CD4-positive, alpha-beta T cell treated with Interleukin-4 for 1 hour (primary cell): ENCODE data around the gene LAIR2.
"Not testable (repeated sequence)": the region's sequence is repeated elsewhere in the genome, so short reads cannot be mapped to it uniquely, and the experiment has no call there.

Experiments
- DNase-seq, 2 donors: peaks; one replicate each; pipeline ENCODE4 v3.0.0-alpha.2; 2020 to 2022

Gene LAIR2

DNA sequence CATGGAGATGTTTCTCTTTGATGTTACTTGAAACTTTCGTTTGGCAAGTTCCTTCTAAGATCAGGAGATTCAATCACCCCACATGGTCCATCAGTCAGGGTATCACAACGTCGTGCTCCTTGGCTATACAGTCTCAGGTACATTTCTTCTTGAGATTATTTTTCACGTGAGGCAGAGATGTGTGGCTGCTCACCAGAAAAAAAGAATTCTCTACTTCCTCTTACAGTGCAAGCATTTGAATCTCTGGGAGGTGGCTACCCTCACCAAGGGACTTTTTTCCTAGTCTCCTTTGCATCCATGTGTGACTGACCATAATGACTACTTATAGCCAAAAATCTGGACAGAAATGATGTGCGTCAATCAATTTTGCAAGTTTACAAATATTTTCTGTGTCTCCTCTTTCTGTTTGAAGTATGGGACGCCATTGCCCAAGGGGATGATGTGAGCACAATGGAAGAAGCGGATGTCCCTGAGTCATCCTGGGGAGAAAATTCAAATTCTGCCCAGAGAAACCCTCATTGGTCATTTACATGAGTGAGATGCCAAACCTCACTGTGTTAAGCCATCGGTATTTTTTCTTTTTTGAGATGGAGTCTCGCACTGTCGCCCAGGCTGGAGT lies 8.6 kb upstream of the LAIR2 start:
- DNase-seq, result no peak

DNA sequence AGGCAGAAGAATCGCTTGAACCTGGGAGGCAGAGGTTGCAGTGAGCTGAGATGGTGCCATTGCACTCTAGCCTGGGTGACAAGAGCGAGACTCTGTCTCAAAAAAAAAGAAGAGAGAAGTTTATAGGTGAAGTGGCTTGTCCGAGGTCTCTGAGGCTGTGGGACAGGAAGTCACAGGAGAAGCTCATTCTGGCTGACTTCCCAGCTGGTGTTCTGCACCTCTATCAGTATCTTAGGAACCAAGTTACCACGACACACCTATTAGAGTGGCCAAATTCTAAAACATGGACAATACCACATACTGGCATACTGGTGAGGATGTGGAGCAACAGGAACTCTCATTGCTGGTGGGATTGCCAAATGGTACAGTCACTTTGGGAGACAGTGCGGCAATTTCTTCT lies 7.3 kb upstream of the LAIR2 start:
- not testable (repeated sequence) for DNase-seq

DNA sequence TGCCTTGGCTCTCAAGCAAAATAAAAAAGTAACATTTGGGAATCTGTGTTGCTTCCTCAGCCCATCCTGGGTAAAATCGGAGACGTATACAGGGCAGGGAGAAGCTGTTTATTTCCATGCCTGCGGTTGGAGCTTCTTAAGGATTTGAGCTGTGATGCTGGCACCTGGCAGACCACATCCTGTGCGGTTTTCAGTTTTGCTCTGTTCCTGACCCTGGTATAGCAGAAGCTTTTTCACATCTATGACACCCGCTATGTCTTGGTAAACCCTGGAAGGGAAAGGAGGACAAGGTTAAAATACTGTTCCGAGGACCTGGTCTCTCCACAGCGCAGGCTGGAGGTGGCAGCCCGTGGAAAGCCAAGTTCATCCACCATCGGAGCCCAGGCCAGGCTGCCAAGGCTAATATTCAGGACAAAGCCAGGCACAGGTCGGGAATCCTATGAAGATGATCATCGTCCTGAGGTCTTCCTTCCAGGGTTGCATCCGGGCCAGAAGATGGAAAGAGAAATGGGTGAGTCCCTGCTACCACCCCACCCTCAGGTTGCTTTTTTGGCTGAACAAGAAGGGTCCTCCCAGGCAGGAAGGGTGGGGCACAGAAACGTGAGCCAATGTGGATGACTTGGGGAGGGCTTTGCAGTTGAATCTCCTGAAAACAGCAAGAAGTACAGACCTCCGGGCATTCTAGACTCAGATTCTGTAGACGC lies 4.7 kb upstream of the LAIR2 start:
- peak; percentile 23 to 25 for DNase-seq

DNA sequence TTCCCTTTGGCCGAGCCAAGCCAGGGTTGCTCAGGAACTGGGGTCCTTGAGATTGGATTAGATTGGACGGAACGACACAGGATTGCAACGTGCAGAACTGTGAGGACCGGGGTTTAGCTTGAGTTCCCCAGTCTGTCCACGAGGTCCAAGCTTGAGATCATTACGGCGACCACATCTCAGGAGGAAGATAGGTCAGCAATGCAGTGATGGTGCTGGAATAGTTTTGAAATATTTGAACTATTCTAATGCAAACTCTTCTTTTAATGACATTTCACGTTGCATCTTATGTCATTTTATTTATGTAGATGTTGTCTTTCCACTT lies 4.2 kb upstream of the LAIR2 start:
- not testable (repeated sequence) for DNase-seq

DNA sequence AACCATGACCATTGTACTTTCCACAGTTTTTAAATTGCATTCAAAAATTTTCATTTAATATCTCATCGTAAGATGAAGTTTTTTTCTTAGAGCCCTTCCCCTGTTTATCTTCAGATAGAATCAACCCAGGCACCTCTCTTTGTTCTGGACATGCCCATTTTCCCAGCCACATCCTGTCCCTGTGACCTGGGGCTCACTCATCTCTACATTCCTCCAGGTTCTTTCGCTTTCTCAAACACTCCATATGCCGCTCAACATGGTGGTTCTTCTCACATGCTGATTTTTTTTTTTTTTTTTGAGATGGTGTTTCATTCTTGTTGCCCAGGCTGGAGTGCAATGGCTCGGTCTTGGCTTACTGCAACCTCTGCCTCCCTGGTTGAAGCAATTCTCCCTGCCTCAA lies 2.9 kb downstream of the LAIR2 start:
- DNase-seq, result not testable (repeated sequence)

DNA sequence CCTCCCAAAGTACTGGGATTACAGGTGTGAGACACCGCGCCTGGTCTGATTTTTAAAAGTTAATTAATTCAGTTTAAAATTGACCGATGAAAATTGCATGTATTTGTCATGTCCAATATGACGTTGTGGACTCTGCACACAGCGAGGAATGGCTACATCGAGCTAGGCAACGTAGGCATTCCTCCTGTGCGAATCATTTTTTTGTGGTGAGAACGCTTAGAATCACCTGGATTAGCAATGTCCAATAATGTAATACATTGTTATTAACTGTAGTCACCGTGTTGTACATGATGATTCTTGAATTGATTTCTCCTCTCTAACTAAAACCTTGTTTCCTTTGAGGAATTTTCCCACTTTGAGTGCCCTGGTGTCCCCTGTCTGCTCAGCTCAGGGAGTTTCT lies 3.4 kb downstream of the LAIR2 start:
- no peak for DNase-seq

DNA sequence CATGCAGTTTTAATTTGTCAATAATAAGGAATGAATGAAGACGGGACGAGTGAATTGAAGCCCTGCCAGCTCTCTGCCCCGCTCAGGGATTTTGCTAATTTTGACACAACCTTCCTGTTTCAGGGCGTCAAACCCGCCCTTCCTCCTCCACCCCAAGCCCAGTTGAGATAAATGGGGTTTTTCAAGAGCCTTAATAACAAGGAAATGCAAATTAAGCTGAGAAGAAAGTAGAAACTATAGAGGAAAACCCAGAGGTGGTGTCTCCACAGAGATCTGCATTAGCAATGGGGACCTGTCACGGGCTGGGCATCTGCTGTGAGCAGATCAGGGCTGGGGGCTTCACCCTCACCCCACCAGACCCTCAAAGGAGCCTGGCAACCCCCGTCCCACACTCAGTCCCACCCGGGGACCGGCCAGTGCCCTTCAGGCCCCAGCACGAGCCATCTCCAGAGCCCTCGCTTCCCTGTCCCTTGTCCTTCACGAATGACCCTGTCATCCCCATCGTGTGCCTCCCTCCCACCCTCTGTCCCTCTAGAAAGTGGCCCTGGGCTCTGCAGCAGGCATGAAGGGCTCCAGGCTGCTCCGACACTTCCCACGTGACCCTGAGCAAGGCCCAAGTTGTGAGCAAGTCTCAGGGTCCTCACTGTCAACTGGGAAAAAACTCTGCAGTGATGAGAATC lies 4.5 kb downstream of the LAIR2 start:
- DNase-seq, result not testable (repeated sequence)

DNA sequence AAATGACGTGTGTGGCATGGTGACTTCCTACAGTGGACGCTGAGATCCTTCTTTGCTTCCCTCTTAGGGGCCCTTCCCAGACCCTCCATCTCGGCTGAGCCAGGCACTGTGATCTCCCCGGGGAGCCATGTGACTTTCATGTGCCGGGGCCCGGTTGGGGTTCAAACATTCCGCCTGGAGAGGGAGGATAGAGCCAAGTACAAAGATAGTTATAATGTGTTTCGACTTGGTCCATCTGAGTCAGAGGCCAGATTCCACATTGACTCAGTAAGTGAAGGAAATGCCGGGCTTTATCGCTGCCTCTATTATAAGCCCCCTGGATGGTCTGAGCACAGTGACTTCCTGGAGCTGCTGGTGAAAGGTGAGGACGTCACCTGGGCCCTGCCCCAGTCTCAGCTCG lies 5.2 kb downstream of the LAIR2 start:
- DNase-seq, result no peak

DNA sequence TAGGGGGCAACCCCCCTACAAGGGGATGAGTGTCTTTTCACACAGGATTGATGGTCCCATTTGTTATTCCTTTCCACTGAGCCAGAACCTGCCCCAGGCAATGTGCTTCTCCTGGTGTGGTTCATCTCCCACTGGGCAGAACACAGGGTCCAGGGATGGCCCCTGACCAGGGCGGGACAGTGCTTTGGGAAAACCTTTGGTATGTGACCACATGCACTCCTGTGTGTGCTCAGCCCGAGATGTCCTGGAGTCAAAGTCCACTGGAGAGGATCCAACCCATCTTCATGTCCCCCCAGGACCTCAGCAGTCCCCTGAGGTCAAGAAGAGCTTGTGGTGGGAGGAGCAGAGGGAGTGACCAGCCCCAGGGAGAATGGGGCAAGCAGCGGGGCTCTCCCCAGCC lies 5.9 kb downstream of the LAIR2 start:
- DNase-seq, result not testable (repeated sequence)

DNA sequence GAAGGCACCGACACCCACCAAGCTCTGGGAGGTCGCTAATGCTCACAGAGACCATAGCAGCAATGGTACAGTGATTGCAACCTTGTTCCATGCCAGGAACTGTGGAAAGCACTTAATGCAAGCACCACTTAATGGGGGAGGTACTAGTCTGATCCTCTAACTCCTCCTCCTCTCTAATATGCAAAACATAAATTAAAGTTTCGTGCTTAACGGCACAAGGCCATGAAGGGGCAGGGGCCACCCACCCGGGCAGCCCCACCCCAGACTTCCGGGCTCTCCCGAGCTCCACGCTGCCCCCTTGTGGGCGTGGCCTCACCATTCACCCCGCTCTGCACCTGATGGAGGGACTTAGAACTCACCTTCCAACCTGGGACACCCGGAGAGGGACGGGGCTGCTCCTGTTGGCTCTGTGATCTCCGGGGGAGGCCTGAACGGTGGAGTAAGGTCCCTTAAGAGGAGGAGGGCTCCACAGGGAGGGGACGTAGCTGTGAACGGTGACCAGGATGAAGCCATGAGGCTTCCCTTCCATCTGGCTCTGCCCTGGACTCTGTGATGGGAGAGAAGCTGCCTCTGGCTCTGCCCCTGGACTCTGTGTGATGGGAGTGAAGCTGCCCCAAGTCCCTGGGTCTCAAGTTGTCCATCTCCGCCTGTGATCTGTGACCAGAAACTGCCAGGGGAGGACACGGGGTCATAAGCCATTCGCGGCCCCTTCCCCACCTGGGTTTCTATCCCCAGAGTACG lies 6.7 kb downstream of the LAIR2 start:
- DNase-seq, result not testable (repeated sequence)

DNA sequence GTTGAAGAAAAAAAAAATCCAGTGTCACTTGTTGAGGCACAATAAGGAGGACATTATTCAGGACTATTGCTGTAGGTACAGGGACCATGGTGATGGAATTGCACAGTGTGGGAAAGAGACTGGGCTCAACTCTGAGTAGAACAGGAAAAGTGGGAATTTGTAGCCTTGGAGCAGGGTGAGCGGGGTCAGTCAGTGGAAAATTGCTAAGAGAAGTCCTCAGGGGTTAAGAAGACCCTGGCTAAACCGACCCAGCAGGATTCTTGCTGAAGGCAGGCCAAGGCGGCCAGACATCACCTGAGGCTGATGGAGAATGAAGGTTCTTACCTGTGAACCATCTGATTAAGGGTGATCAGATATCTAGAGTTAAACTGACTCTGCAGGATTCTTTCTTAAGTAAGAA lies 12.5 kb downstream of the LAIR2 start:
- DNase-seq, result no peak

DNA sequence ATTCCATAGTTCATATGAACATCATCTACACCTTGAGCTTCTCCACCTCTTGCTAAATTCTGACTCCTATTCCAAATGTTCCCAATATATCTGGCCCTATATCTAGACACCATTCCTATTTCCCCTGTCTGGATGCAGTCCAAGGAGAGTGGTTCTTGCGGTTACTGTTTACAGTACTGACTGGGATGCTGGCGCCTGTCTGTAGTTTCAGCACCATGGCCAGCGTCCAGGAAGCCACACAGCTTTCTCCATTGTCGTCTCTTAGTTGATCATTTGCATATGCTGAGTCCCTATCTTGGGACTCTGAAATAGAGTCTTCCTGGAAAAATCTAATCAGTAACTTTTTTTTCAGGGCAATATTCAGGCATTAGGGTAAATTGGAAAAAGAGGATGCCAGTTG lies 14.9 kb downstream of the LAIR2 start:
- peak; percentile 36 to 51 for DNase-seq

DNA sequence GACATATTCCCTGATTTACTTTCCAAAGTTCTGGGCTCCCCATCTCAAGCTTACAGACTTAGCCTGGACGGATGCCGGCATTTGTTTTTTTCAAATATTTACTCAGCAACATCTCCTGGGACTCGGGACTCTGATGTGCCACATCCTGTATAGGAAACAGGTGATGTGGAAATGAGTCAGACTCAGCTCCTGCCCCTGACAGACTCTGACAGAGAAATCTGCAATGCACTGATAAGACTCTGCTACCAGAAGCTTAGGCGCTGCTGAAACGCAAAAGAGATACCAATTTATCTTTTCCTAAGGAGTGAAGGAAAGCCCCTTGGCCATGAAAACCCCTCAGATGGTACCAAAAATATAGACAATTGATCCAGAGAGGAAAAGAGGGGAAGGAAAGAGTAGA lies 16.2 kb downstream of the LAIR2 start:
- no peak for DNase-seq

DNA sequence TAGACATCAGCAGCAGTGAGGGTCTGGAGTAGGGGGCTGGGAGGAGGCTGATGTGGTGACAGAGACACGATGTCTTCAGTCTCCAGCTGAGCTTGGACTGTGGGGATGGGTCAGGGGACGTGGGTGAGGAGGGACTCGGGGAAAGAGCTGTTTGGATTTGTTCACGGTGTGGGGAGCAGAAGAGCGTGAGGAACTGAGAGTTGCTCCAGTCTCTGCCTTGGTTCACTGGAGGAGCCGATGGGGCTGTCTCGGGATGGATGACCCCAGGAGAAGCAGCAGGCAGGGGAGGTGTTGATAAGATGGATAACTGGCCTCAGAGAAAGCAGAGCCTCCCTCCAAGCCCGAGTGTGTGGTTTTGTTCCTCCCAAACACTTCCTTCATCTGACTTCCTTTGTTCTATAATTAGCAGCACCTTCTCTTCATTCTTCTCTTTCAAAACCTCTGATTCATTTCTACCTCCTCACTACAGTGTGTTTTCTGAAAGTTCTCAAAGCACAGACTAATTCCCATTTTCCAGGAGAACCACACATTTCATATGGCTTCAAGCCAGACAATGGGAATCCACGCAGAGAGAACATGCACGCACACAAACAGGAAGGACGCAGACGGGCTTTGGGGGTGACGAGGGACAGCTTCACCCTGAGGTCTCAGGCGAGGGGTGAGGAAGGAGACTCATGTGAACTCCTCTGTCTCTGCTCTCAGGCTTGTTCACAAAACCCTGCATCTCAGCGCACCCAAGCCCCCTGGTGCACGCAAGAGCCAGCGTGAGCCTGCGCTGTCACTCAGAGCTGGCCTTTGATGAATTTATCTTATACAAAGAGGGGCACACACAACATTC lies 18.6 kb downstream of the LAIR2 start:
- no peak for DNase-seq

DNA sequence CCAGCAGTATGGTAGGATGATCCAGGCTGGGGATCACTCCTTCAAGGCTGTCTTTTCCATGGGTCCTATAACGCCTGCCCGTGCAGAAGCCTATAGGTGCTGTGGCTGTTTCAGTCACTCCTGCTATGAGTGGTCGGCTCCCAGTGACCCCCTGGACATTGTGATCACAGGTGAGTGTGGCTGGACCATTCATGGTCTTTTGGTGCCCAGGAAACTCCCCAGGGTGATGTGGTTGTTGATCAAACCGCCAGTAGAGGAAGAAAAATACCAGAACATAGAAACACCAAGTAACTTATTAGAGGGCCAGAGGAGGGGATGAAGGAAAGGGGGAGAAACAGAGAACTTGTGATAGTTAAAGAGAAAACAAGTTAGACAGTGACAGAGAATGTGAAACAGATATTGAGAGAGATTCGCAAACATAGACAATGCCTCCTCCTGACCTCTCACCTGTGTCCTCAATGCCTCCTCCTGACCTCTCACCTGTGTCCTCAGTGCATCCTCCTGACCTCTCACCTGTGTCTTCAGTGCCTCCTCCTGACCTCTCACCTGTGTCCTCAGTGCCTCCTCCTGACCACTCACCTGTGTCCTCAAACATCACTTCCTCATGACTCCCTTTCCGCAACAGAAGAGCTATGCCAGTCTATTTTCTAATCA lies 19.4 kb downstream of the LAIR2 start:
- no peak for DNase-seq

DNA sequence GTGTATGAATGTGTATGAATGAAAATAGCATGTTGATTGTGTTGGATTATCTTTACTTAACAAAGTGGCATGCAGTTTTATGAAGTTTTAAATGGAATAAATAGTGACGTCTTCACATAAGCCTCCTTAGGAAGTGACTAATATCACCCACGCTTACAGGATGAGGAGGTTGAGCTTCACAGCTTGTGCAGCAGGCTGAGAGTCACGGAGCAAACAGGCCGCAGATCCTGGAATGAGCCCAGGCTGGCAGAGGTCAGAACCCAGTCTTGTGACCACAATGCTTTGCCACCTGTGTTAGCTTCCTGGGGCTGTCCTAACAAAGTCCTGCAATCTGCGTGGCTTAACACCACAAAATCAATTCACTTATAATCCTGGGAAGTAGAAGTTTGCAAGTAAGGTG lies 20.8 kb downstream of the LAIR2 start:
- no peak for DNase-seq

DNA sequence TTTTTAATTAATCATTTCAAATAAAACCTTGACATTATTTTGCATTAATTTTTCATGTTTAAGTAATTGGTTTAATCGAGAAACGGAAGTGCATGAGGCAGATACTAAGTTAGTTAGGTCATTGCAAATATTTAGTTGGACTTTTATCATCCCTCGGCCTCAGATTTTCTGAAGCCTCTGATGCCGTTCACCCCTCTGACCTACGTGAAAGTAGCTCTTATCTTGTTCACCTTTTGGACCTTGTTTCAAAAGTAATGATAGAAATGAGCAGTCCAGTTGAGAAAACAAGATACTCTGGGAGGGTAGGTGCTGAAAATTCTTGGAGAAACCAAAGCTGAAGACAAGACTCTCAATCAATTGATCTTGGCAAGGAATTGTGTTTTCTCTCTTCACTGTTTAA lies 23.0 kb downstream of the LAIR2 start:
- no peak for DNase-seq

DNA sequence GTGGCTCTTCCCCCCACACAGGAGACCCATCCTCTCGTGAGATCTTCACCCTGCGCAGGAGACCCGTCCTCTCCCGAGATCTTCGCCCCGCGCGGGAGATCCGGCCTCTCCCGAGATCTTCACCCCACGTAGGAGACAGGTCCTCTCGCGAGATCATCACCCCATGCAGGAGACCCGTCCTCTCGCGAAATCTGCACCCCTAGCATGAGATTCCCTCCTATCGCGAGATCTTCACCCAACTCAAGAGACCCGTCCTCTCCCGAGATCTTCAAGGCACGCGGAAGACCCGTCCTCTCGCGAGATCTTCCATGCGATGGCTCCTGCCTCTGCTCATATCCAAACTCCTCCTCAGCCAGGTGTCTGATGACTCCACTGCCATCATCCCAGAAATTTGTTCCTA lies 24.3 kb downstream of the LAIR2 start:
- no peak for DNase-seq

DNA sequence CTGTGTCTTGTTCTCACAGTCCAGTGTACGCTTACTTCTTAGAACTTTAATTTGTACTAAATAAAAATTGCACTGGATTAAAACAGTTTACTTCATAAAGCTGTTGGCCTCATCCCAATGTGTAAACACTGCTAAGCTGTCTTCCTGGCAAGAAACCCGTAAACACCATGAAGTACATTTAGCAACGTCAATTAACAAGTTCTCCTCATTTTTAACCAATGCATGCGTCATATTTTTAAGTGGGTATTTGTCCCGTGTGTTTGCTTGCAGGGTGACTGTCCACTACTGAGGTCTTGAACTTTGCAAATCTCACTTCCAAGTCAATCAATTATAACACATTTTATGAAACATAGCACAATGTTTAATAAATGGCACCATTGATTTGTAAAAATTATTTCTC lies 28.2 kb downstream of the LAIR2 start:
- no peak for DNase-seq

DNA sequence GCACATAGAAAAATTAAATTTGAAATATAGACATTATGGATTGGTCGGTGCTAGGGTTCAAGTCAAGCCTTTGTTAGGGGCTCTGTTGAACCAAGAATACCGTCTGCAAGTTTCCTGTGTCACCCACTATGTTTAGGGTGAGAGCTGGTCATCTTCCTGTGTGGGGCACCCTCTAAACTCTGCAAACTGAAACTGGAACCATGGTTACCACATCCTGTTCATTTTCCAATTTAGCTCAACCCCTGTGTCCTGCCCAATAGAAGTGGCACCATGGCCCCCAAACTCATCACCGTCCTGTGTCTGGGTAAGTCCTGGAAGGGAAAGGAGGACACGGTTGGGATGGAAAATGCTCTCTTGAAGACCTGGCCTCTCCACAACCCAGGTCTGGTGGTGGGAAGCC lies 29.9 kb downstream of the LAIR2 start:
- DNase-seq, result peak; percentile 36 to 42

DNA sequence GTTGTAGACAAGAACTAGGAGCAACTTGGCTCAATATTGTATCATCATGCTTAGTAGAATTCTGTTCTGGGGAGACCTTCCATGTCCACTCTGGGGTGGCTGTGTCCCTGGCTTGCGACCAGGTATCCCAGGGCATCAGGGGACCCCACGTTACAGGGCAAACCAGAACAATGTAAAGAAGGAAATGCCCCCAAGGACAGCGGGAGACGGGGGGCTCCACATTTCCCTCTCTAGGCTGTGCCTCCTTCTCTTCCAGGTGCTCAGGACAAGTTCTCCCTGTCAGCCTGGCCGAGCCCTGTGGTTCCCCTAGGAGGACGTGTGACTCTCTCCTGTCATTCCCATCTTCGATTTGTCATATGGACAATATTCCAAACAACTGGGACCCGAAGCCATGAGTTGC lies 30.8 kb downstream of the LAIR2 start:
- DNase-seq, result no peak

DNA sequence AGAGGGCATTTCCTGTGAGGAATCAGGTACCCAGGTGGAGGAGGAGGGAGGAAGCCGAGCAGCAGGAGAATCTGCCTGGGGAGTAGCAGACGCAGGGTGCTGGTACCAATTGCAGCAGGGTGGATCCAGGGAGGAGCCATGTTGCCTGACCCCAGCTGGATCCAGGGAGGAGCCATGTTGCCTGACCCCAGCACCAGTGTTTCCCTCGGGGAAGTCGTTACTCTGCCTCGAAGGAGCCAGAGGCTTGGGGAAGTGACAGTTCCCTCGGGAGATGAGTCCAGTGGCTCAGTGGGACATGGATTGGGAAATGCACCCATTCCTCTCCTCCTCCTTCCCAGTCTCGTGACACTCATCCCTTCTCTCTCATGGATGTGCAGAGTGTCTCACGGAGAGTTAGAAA lies 31.5 kb downstream of the LAIR2 start:
- DNase-seq, result no peak
